Measurements from ENCODE around the gene SYT17.
"Not testable (repeated sequence)": the region's sequence is repeated elsewhere in the genome, so short reads cannot be mapped to it uniquely, and the experiment has no call there.

The SYT17 gene

GRCh38 chr16:19174478-19174877 is 6.4 kb downstream of the SYT17 start:
- no peak for DNase-seq

- no peak for DNase-seq
Measured at GRCh38 chr16:19175492-19176262, 7.6 kb downstream of the SYT17 start.

- peak; percentile 56 for DNase-seq
Measured at GRCh38 chr16:19177111-19177739, 9.2 kb downstream of the SYT17 start.

- peak; percentile 63 for DNase-seq
Measured at GRCh38 chr16:19179546-19180490, 11.8 kb downstream of the SYT17 start.

- DNase-seq: no peak
Measured at GRCh38 chr16:19180741-19181140, 12.7 kb downstream of the SYT17 start.

- DNase-seq: no peak
Measured at GRCh38 chr16:19182481-19182880, 14.4 kb downstream of the SYT17 start.

- no peak for DNase-seq
Measured at GRCh38 chr16:19183187-19183586, 15.1 kb downstream of the SYT17 start.

GRCh38 chr16:19184823-19185509 is 16.9 kb downstream of the SYT17 start:
- DNase-seq: no peak

GRCh38 chr16:19185510-19185851 is 17.4 kb downstream of the SYT17 start:
- no peak for DNase-seq

GRCh38 chr16:19186408-19186807 is 18.4 kb downstream of the SYT17 start:
- peak; percentile 65 for DNase-seq

- not testable (repeated sequence) for DNase-seq
Measured at GRCh38 chr16:19187961-19188360, 19.9 kb downstream of the SYT17 start.

- no peak for DNase-seq
Measured at GRCh38 chr16:19188406-19188805, 20.4 kb downstream of the SYT17 start.

GRCh38 chr16:19192865-19193264 is 24.8 kb downstream of the SYT17 start:
- no peak for DNase-seq

- DNase-seq: peak; percentile 89
Measured at GRCh38 chr16:19196871-19197270, 28.8 kb downstream of the SYT17 start.

- peak; percentile 50 for DNase-seq
Measured at GRCh38 chr16:19203374-19203966, 35.4 kb downstream of the SYT17 start.

- DNase-seq: no peak
Measured at GRCh38 chr16:19210280-19210924, 42.4 kb downstream of the SYT17 start.

- no peak for DNase-seq
Measured at GRCh38 chr16:19210968-19211367, 42.9 kb downstream of the SYT17 start.

- DNase-seq: no peak
Measured at GRCh38 chr16:19212059-19212458, 44.0 kb downstream of the SYT17 start.

- DNase-seq: peak; percentile 54
Measured at GRCh38 chr16:19213885-19214284, 45.8 kb downstream of the SYT17 start.

GRCh38 chr16:19215705-19216104 is 47.7 kb downstream of the SYT17 start:
- DNase-seq: no peak

- no peak for DNase-seq
Measured at GRCh38 chr16:19218581-19218980, 50.5 kb downstream of the SYT17 start.

GRCh38 chr16:19219836-19220235 is 51.8 kb downstream of the SYT17 start:
- DNase-seq: no peak

Data from NCI-H69 (cell line).